OCI-LY7 (cell line): Measurements from ENCODE around the gene PAXX.

Source experiments
- CTCF ChIP-seq: fragments of 200-600 bp; sonication (generic); conservative IDR thresholded peaks from 2 replicates; pipeline ENCODE4 v1.5.1; 2014; ENCODE audit warnings: mild to moderate bottlenecking, antibody characterized with exemption, low read length, moderate library complexity, mixed read lengths
- EZH2phosphoT487 ChIP-seq: fragments of 200-600 bp; sonication (generic); IDR thresholded peaks from 2 replicates; pipeline ENCODE4 v1.6.1; 2018; ENCODE audit warnings: low read depth, borderline replicate concordance, mild to moderate bottlenecking, mixed run types, antibody characterized with exemption, low read length, moderate library complexity, mixed read lengths

GRCh38 chr9:136981588-136982231 lies 10.5 kb upstream of the PAXX start:
- TF ChIP-seq CTCF (no peak), EZH2phosphoT487 (no peak)
